DOHH2 (cell line): ENCODE measurements around the gene KIF5B.

Experiments
- EZH2phosphoT487 ChIP-seq: fragments of 200-600 bp; sonication (generic); IDR thresholded peaks from 2 replicates; pipeline ENCODE4 v1.6.1; 2017; ENCODE audit warnings: borderline replicate concordance, mild to moderate bottlenecking, antibody characterized with exemption, low read length, moderate library complexity, mixed read lengths
- TF ChIP-seq, protein P1 (sequence below): fragments of 200-600 bp; sonication (generic); IDR thresholded peaks from one replicate; pipeline ENCODE4 v1.5.1; 2014; ENCODE audit warnings: antibody characterized with exemption, mild to moderate bottlenecking, low read depth, low read length; ENCODE audit not compliant: poor library complexity, severe bottlenecking

DNA sequence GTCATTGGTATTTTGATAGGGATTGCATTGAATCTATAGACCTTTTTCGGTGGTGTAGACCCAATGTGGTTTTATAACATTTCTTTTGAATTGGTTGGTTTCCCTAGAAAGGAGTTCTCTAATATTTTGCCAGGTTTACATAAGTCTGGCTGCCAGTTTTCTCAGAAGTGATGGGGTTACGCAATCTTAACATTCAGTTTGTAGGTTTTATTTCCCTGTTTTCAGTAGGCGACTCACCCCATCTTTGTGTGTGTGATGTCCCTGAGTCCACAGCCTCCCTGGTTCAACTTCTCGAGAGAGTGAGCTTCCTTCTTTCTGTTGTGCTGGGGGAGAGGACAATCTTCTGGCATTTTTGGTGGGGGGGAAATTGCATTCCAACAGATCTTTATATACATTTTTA is 9.6 kb upstream of the KIF5B start:
- TF ChIP-seq, protein P1, sequence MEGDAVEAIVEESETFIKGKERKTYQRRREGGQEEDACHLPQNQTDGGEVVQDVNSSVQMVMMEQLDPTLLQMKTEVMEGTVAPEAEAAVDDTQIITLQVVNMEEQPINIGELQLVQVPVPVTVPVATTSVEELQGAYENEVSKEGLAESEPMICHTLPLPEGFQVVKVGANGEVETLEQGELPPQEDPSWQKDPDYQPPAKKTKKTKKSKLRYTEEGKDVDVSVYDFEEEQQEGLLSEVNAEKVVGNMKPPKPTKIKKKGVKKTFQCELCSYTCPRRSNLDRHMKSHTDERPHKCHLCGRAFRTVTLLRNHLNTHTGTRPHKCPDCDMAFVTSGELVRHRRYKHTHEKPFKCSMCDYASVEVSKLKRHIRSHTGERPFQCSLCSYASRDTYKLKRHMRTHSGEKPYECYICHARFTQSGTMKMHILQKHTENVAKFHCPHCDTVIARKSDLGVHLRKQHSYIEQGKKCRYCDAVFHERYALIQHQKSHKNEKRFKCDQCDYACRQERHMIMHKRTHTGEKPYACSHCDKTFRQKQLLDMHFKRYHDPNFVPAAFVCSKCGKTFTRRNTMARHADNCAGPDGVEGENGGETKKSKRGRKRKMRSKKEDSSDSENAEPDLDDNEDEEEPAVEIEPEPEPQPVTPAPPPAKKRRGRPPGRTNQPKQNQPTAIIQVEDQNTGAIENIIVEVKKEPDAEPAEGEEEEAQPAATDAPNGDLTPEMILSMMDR = no peak
- no peak for TF ChIP-seq EZH2phosphoT487
